HG03565 (cell line): Measurements from ENCODE around the gene C5orf15.
"Not testable (repeated sequence)": the region's sequence is repeated elsewhere in the genome, so short reads cannot be mapped to it uniquely, and the experiment has no call there.

ENCODE experiments used
- ATAC-seq: cut with Tn5 transposase; IDR thresholded peaks from one replicate; pipeline ENCODE4 v1.9.1; 2021; ENCODE audit warnings: mild to moderate bottlenecking, moderate library complexity; ENCODE audit not compliant: unreplicated experiment

C5orf15 gene

DNA sequence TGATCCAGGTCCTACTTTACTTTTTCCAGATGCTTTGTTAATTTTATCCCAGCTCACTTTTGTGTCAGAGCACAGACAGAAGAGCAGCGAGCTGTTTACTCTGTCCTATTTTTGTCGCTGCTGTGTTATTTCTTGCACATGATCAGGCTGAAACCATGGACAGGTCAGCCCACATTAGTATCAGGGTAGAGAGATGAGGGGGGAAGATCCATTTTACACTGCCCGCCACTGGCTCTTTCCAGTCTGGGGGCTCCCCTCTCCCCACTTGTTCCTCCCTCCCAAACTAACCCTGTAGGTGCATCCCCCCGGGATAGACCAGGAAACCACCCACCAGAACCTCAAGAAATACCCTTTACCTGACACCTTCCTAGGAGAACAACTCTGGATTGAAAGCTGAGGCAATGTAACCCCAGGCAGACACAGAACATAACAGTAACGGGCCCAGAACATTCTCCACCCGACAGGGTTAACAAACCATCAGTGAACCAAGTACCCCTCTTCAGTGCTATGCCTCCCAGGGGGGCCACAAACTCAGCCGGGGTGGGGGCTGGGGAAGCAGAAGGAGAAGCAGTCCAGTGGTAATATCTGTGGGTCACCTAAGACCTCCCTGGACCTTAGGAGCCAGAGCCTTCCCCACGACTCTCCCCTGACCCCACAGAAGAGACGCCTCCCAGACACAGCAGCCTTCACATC is 26.0 kb upstream of the C5orf15 start:
- ATAC-seq, result no peak

DNA sequence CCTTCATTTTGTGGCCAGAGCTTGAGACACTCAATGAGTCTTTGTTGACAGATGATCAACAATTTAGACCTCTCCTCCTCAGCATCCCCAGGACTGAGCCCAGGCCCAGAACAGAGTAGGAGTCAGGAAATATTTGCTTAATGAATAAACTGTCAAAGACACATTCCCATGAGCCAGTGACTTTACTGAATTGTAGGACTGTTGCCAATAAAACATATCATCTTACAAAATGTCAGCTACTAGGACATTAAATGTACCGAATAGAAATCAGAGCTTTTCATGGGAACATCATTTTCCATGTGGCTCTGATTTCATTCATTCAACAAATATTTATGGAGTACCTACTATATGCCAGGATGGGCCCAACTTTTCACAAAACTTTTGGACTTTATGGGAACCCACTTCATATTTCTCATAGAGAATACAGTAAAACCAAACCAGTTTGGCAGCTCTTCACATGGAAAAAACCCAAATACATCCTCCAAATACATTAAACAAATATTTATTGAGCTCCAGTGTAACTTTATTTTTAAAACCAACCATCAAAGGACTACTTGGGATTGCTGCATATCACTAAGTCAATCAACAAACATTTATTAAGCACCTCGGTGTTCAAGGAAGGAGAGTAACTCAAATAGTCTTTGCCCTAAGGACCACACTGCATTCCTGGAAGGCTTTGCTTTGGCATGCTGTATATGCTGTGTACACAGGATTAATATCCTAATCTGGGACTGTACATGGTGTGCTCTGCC is 24.9 kb upstream of the C5orf15 start:
- ATAC-seq, result no peak

DNA sequence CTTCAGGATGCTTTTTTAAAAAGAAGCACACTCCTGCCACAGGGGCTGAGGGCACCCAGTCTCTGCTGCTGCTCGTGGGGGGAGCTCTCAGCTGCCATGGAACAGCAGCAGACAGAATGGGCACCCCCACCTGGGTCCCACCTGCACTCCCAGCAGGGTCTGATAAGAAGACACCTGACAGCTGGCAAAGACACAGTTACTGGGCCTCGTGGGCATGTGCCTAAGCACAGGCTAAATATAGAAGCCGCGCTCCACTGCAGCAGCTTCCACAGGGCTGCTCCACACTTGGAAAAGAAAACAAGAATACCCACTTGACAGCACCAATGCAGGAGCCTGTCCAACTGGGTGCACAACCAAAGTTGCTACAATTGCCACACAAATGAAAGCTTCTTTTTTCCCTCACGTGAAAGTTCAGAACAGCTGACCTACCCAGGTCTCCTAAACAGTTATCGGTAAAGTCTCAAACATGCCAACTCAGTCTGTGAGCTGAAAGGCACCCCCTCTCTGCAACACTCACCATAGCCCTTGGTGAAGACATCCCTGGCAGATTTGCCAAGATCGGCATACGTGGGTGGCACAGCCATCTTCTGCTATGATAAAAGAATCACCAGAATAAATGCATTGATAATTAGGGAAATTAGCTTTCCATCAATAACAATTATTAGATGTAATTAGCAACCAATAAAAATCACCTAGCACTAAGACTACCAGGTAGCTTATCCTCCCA is 24.2 kb upstream of the C5orf15 start:
- no peak for ATAC-seq

DNA sequence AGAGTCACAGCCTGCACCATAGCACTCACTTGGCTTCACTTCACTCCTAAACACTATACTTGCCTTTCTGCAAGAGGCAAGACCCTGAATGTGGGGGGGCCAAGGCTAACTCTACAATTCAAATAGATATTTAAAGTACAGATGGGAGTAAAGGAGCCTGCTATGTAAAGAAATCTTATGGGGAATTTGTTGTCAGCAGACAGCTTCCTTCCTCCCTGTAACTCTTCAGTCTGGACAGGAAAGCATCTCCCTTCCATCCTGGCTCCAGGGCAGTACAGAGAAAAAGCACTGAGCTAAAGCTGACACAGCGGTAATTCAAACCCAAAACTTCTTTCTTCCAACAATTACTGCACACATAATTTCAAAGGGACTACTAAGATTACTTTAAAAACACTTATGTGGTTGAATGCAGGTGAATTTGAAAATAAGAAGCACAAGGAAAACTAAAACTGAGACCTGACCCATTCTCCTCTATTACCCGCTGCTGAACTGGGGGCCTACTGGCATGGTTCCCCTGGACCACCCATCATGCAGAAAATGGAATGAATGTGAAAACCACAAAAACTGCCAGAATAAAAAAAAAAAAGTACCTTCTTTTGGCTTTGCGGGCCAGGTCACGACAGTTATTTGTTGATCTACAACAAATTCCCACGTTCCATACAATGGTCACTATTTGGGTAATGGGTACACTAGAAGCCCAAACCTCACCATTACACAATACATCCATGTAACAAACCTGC is 22.9 kb upstream of the C5orf15 start:
- ATAC-seq, result no peak

DNA sequence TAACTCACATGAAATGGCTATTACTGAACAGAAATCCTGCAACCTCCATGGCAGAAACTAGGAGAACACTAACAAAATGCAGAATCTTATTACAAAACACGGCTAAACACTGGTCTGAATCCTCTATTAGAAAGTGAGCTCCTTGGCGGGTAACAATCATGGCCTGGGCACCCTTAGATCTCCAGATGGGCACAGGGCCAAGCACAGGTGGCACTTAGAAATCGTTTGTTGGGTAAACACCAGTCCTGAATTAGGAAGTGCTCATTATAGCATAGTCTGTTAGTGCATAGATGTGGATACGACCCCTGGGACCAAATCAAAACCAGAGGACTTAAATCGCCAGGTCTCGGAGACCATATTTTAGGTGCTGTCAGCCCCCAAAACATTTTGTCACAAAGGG is 22.0 kb upstream of the C5orf15 start:
- no peak for ATAC-seq

DNA sequence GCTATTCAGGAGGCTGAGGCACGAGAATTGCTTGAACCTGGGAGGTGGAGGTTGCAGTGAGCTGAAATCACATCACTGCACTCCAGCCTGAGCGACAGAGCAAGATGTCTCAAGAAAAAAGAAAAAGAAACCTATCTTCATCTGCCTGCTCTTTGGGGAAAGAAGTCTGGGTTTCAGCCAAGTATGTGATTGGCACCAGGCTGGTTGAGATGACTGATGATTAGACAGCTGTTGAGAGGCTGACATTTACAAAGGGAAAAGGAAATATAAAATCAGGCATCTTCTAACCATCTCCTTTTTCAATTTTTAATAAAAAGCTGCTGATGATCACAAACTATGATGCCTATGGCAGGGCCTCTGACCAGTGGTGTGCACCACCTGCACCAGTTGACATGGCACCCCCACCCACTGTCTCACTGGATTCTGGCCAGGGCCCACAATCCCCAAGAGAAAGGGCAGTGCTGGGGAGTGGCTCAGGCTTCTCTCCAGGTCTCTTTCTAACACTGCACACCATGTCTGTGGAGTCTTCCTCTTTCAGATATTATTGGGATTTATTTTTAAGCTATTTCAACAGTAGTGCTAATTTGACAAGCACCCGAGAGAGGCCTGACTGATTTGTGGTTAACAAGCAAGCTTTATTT is 17.2 kb upstream of the C5orf15 start:
- no peak for ATAC-seq

DNA sequence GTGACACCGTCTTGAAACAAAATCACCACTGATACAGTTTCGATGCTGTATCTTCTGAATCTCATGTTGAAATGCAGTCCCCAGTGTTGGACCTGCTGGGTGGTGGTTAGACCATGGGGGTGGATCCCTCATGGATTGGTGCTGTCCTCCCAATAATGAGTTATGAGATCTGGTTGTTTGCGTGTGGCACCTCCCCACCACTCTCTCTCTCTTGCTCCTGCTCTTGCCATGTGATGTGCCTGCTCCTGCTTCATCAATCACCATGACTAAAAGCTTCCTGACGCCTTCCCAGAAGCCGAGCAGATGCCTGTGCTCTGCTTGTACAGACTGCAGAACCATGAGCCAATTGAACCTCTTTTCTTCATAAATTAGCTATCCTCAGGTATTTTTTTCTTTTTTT is 15.2 kb upstream of the C5orf15 start:
- ATAC-seq, result no peak

DNA sequence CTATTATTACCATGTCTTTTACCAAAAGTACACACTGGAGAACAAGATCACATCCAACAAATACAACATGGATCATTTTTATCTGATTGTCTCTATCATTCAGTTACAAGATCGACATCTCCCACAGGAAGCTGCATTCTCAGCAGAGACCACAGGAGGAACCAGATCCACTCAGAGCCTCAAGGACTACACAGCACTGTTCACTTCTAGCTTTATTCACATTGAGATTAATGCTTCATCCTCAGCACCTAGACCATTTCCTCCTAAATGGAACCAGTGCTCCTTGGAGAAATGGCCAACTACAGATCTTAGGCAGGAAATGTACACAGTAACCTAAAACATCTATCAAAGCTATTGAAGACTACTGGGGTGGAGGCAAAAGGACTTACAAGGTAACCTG is 13.3 kb upstream of the C5orf15 start:
- no peak for ATAC-seq

DNA sequence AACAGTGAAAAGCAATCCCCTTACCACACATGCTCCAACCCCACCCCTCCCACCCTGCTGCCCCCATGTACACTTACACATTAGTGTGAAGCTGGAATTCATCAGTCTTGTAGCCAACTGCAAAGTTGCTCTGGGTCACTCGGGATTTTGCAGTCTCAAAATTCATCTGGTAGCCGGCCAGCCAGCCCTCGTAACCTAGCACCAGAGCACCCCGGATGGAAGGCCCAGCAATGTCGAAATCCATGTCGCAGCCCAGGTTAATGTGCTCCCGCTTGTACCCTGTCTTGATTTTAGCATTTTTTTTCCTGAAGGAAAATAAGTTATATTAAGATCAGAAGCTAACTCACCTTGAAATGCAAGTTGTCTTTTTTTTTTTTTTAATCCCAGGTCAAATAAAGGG is 12.2 kb upstream of the C5orf15 start:
- no peak for ATAC-seq

DNA sequence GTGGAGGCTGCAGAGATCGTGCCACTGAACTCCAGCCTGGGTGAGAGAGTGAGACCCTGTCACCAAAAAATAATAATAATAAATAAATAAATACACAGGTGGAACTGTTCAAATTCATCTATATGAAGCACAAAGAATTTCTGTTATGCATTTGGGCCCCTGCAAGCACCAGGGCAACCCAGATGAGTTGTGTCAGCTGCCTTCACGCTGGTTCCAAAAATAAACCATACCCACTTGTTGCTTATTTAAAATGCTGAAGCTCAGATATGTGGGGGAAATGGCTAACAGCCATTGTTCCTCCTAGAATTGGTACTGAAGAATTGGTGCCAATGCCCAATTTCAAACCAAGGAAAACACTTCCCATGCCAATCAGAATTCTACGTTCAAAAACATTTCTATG is 10.5 kb upstream of the C5orf15 start:
- no peak for ATAC-seq

DNA sequence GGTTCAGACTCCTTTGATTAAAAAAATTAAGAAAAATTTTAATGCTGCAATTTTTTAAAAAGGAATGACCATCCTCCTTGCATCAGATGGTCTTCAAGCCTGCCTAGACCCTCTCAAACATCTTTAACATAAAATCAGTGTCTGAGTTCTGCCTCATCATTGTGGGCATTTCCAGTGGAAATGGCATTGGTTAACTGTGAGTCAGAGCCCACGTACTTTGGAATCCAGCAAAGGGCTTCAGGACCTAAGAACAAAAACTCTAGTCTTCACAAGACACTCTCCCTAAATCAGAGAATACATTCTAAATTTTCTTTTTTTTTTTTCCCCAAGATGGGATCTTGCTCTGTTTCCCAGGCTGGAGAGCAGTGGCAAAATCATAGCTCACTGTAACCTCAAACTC is 9.4 kb upstream of the C5orf15 start:
- ATAC-seq, result no peak

DNA sequence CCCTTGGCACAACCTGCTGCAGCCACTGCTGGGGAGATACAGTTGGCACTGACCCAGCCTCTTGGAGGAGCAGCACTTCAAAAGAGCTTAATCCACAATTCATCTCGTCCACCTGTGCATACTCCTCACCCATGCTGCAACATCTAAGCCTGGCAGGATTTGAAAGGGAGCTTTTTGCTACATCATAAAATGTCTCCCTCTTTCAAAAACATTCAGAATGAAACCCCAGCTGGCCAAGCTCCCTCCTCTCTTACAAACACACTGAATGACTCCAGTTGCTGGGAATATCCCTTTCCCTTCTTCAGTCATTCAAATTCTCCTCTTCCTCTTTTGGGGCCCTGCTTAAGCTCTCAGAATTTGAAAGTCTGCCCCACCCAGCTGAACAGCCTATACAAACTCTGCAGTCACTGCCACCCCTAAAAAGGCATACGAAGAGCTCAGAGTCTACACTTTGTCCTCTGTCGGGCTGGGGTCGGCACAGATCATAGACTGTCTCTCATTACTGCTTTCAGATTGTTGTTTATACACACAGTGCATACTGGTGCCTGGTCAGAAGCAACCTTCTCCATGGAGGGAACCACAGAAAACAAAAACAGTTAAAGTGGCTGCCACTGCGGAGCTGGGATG is 8.8 kb upstream of the C5orf15 start:
- peak; percentile 50 for ATAC-seq

DNA sequence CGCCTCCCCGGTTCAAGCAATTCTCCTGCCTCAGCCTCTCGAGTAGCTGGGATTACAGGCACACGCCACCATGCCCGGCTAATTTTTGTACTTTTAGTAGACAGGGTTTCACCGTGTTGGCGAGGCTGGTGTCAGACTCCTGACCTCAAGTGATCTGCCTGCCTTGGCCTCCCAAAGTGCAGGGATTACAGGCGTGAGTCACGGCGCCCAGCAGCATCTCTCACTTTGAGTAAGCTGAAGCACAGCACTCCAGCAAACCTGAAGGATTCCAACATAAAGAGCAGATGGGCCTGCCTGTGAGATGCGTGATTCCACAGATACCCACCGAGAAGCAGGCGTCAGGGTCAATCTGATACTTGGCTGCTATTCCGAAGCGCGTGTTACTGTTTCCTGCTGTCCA is 7.1 kb upstream of the C5orf15 start:
- ATAC-seq, result not testable (repeated sequence)

DNA sequence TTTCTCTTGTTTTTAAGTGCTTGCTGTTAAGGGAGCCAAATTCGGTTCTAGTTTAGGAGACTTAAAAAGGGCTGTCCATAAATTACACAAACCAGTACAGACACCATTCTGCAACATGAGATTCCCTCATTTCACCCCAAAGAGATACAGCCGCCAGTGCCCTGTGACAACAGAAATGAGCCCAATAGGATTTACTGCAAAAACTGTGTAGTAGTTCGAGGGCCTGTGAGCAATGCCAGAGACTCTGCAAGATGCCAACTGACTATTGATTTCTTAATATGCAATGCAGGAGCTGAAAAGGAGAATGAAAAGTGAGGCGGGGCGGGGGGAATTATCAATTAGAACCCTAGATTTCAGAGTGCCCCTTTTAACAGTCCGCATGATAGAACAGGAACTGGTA is 5.7 kb upstream of the C5orf15 start:
- ATAC-seq, result no peak

DNA sequence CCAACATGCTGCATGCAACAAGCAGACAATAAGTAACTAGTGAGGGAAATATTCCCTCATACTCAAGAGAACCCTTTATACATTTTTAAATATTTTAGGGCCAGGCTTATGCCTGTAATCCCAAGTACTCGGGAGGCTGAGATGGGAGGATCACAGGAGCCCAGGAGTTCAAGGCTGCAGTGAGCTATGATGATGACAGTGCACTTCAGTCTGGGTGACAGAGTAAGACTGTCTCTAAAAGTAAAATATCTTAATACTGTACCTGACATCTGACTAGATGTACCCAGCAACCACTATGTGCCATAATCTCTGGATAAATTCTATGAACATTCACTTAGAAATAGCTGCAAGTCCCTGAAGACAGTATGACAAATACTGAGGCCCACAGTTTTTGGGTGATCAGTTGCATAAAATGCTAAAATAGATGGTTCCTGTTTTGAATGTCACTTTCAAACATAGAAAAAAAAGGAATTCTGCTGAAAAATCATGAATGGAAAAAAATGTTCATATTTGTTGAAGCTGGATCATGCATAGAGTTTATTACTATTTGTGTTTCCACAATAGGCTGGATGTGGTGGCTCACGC is 2.0 kb upstream of the C5orf15 start:
- no peak for ATAC-seq

DNA sequence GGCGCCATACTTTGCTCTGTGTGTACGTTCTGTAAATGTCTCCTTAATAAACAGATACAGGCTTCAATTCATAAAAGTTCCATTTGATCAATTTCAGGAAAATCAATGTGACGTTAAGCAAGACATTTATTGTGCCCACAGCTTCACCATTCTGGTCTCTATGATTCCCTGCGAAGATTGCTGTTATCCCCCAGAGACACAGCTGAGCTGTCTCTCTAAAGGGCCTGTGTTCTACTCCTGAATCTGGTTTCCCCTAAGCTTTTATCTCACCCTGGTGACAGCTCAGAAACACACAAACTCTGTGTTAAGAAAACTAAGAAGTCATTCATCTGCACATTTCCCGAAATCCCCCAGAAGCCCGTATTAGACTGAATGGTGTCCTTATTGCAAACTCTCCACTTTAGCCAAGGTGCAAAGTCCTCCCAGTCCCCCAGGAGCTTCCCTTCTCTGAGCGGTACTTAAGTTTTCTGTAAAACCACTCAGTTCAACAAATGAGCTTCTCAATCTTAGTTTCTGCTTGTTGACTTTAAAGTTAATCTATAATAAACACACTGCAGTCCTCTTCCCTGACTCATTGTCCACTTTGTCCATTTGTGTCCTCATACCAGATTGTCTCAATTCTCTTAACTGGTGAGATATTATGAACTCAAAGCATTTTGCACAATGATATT is 1.4 kb upstream of the C5orf15 start:
- no peak for ATAC-seq

DNA sequence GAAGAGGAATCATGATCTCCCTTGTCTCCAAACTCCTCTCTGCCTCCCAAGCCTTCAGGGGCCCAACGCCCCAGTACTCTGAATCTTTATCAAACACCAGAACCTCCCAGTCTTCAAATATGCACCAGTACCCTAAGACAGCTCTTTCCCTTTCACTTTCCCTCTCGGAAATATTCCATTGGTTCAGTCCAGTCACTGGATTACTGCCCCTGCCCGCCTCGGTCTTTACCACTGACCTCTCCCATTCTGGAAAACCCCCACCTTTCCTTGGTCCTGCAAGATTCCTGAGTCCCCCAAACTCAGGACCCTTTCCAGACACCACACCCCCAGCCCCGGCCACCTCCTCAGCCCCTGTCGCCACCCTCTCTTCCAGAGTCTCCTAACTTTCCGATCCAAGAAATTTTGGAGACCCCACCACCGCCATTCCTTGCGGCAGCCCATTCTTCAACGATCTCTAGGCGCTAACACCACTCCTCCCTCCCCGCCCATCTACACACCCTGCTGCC is 674 bp downstream of the C5orf15 start:
- no peak for ATAC-seq

DNA sequence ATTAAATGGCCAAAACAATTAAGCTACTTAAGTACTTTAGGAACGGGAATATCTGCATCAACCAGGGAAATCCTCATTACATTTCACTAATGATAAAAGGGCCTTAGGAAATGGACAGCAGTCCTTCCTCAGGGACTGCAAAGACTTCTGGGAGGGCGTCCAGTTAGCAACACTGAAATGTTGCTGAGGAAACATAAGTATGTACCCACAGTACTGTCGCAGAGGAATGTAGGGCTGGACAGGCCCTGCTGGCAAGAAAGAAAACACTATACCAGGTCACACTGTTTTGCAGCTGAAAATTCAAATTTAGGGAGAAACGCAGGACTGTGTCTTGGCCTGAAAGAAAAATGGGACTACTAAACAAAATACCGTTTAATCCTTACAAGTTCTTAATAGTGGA is 1.3 kb downstream of the C5orf15 start:
- no peak for ATAC-seq

DNA sequence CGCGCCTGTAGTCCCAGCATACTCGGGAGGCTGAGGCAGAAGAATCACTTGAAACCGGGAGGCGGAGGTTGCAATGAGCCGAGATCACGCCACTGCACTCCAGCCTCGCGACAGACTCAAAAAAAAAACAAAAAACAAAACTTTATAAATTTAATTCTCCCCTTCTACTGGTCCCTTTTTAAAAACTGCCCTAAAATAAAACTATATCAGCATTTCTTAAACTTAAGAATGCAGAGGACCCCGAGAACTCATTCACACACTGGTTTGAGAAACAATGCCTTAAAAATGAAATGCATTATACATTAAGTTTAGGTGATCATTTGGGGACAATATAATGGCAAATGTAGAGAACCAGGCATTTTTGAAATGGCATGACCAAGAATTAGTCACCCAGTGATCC is 2.3 kb downstream of the C5orf15 start:
- no peak for ATAC-seq
